HL-60 (cell line): ENCODE measurements around the gene CACNG4.

ENCODE experiments used
- POLR2AphosphoS5 ChIP-seq: IDR thresholded peaks from 2 replicates; pipeline ENCODE4 v1.6.1; 2012; ENCODE audit warnings: low read depth
- TF ChIP-seq, protein P1 (sequence below): IDR thresholded peaks from one replicate; pipeline ENCODE4 v1.5.1; 2011; ENCODE audit warnings: low read length, control low read depth, inconsistent platforms; ENCODE audit not compliant: insufficient read depth
- TF ChIP-seq, protein P2 (sequence below): IDR thresholded peaks from 2 replicates; pipeline ENCODE4 v1.6.1; 2012; ENCODE audit warnings: low read depth; ENCODE audit not compliant: insufficient replicate concordance

DNA sequence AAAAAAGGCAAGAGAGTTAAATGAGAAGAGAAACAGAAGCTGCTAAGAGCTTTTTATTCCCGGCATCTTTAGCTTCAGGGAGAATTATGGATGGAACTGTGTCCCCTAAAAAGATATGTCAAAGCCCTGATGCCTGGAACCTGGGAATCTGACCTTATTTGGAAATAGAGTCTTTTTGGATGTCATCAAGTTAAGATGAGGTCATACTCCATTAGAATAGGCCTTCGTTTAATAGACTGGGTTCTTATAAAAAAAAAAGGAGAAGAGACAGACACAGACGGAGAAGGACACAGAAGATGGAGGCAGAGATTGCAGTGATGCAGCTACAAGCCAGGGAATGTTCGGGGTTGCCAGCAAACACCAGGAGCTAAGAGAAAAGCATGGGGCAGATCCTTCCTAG lies 24.6 kb downstream of the CACNG4 start:
- TF ChIP-seq, protein P1, sequence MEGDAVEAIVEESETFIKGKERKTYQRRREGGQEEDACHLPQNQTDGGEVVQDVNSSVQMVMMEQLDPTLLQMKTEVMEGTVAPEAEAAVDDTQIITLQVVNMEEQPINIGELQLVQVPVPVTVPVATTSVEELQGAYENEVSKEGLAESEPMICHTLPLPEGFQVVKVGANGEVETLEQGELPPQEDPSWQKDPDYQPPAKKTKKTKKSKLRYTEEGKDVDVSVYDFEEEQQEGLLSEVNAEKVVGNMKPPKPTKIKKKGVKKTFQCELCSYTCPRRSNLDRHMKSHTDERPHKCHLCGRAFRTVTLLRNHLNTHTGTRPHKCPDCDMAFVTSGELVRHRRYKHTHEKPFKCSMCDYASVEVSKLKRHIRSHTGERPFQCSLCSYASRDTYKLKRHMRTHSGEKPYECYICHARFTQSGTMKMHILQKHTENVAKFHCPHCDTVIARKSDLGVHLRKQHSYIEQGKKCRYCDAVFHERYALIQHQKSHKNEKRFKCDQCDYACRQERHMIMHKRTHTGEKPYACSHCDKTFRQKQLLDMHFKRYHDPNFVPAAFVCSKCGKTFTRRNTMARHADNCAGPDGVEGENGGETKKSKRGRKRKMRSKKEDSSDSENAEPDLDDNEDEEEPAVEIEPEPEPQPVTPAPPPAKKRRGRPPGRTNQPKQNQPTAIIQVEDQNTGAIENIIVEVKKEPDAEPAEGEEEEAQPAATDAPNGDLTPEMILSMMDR = no peak
- TF ChIP-seq POLR2AphosphoS5 = no peak
- TF ChIP-seq, protein P2, sequence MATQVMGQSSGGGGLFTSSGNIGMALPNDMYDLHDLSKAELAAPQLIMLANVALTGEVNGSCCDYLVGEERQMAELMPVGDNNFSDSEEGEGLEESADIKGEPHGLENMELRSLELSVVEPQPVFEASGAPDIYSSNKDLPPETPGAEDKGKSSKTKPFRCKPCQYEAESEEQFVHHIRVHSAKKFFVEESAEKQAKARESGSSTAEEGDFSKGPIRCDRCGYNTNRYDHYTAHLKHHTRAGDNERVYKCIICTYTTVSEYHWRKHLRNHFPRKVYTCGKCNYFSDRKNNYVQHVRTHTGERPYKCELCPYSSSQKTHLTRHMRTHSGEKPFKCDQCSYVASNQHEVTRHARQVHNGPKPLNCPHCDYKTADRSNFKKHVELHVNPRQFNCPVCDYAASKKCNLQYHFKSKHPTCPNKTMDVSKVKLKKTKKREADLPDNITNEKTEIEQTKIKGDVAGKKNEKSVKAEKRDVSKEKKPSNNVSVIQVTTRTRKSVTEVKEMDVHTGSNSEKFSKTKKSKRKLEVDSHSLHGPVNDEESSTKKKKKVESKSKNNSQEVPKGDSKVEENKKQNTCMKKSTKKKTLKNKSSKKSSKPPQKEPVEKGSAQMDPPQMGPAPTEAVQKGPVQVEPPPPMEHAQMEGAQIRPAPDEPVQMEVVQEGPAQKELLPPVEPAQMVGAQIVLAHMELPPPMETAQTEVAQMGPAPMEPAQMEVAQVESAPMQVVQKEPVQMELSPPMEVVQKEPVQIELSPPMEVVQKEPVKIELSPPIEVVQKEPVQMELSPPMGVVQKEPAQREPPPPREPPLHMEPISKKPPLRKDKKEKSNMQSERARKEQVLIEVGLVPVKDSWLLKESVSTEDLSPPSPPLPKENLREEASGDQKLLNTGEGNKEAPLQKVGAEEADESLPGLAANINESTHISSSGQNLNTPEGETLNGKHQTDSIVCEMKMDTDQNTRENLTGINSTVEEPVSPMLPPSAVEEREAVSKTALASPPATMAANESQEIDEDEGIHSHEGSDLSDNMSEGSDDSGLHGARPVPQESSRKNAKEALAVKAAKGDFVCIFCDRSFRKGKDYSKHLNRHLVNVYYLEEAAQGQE = no peak
